Stimulated activated CD8-positive, alpha-beta memory T cell treated with anti-CD3 and anti-CD28 coated beads, Interleukin-7, amount 100 ng/mL, for 48 hours (primary cell): ENCODE data around the gene PIAS2.
"Not testable (repeated sequence)": the region's sequence is repeated elsewhere in the genome, so short reads cannot be mapped to it uniquely, and the experiment has no call there.

ENCODE experiments used
- DNase-seq, 2 donors: peaks; one replicate each; pipeline ENCODE4 v3.0.0-alpha.2; 2020; ENCODE audit warnings: low read depth in 1 of 2; ENCODE audit errors: extremely low read depth in 1 of 2

PIAS2 gene

DNA sequence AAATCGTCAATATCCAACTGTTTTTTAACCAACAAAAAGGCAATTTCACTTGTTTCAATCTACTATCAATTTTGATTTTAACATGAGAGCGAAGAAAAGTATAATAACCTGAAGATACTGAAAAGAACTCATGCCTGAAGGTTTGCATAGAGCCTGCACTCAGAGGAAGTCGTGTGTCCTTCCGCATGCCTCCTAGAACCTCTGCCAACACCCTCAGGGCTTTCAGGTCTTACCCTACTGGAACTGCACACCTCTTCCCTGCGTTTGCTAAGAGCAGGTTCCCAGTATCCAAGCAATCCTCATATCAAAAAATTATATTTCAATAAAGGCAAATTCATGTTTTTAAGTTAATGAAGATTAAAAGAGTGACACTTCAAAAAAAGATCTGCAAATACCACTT, 74.7 kb downstream of the PIAS2 start:
- DNase-seq = no peak

DNA sequence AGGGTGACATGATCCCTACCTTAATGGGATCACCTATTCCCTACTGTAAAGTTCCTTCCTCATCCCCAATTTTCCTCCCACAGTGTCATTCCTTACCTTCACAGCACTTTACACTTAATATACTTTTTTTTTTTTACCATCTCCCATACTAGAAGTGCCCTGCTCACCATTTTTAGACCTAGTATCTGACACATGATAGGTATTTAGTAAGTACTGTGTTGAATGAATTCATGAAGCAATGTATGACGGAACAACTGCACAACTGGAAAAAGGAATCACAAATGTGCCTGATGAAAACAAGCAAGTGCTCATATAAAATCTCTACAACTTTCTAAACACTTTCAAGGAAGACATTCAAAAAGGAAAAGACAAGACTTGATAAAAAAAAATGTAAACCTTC, 83.4 kb downstream of the PIAS2 start:
- DNase-seq = no peak

DNA sequence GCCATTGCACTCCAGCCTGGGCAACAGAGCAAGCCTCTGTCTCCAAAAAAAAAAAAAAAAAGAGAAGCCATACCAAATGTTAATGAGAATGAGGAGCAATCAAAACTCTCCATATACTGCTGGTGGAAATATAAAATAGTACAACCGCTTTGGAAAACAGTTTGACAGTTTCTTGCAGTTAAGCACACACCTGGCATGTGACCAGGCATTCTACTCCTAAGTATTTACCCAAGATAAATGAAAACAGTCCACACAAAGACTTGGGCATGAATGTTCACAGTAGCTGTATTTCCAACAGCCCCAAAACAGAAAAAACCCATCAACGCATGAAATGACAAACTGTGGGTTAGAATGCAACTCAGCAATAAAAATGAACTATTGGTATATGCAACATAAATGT, 84.5 kb downstream of the PIAS2 start:
- no peak for DNase-seq

DNA sequence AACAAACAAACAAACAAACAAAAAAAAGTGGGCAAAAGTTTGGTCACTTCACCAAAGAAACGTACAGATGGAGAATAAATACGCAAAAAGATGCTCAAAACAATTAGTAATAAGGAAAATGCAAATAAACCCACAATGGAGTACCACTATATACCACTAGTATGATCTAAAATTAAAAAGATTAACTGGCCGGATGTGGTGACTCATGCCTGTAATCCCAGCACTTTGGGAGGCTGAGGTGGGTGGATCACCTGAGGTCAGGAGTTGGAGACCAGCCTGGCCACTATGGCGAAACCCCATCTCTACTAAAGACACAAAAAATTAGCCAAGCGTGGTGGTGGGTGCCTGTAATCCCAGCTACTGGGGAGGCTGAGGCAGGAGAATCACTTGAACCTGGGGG, 84.9 kb downstream of the PIAS2 start:
- DNase-seq = not testable (repeated sequence)

DNA sequence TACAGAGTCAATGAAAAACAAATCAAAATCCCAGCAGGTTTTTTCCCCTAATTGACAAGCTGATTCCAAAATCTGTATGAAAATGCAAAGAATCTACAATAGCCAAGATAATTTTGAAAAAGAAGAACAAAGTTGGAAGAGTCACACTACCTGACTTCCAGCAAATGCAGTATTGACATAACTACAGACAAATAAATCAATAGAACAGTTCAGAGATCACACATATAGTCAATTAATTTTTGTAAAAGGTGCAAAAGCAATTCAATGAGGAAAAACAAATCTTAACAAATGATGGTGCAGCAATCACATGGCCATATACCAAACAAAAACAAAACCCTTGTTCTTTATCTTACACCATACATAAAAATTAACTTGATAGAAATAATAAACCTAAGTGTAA, 85.9 kb downstream of the PIAS2 start:
- DNase-seq = no peak

DNA sequence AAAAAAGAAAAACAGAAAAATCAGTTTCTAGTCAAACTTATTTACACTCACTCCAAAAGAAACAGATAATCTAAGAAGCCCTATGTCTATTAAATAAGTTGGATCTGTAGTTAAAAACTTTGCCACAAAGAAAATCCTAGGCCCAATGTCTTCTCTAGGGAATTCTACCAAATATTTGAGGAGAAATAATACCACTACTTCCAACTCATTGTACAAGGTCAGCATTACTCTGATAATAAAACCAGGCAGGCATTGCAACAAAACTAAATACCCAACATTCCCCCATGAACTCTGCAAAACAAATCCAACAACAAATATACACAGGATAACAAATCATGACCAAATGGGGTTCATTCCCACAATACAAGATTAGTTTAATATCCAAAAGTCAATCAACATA, 86.7 kb downstream of the PIAS2 start:
- no peak for DNase-seq

DNA sequence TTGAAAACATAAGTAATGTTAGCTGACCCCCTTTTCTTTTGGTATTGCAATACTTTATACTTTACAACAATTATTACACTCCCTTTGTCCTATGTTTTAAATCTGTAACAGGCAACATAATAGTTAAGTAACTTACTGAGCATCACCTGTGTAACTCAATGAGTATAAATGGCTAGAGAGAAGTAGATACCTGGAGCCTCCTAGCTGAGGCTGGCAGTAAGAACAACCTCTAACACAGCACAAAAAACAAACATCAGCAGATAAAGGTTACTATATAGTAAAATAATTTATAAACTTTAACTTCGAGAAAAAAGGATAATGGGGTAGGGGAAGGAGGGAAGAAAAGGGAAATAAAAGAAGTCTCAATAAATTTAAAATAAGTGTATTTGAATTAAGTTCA, 87.4 kb downstream of the PIAS2 start:
- no peak for DNase-seq

DNA sequence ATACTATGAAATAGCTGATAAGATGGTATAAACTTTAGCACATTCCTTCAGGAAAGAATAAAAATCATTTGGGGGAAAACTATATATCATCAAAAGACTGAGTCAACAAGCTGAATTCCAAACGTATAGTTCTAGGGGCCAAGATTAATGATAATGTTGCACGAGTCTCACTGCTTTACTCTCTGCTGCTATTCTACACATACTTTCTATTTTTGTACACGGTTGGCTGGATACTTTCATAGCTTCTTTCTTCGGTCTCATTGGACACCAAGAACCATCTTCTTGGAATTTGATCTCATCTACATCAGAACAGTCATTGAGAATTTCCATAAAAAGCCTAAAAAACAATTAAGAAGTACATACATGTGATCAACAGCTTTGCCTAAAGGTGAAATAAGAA, 87.8 kb downstream of the PIAS2 start:
- DNase-seq = no peak

DNA sequence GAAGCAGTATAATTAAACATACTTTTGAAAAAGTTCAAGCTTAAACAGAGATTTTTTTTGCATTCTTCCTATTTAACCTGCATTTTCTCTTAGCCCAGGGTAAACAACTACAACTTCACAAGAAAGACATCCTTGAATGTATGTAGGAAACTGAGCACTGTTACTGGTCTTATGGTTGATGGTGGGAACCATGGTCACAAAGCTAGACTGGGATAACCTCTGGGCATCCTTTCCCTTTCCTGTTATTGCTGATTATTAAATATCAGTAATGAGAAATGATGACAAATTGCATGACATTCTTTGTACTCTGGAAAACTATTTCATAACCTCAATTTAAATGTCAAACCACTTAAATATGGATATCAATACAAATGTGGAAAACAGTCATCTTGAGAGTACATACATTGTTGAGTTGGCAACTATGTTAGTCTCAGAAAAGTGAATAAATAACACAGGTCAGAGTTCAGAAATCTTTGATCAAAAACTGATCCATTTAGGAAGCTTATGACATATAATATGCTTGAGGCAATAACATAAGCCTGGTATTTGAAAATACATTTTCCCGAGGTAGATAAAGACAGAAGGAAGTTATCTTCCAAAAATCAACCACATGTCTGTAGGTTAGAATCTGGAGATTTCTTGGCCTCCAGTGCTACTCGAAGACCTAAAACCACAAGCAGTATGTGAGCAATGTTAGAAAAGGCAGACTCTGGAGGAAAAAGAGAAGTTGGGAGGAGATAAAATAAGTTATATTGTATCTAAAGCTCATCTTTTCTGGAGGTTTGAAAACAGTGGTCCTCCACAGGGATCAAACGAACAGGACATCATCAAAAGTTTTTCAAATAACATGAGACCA, 95.2 kb downstream of the PIAS2 start:
- no peak for DNase-seq

DNA sequence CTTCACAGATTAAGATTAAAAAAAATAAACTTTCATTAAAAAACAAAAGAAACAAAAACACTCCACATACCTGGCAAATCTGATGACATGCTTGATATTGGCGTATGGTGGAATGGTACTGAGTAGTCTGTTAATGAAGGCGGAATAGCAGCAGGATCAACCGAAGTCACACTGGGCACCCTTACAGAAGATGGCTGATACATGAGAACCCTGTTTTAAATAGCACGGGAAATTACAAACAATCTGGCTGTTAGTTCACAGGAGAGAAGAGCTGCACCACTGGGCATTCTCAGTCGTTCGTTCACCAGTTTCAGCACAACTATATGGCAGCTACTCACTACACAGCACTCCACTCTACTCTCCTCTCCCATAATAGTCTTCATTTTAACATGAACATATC, 96.4 kb downstream of the PIAS2 start:
- DNase-seq = no peak

DNA sequence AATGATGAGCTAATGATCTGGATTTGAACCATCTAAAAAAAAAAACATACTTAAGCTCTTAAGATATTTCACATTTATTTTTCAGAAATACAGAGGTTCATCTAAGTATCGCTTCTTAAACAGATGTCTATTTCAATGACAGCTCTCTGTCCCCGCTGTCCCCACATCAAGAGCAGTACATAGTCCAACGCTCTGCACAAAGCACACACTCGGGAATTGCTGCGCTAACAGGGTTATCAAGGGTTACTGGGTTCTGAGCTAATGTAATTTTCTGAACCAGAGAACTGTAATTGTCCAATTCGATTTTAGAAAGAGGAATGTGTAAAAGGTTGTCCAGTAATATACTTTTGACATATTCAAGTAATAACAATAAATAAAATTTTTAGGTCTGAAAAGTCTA, 101.6 kb downstream of the PIAS2 start:
- no peak for DNase-seq

DNA sequence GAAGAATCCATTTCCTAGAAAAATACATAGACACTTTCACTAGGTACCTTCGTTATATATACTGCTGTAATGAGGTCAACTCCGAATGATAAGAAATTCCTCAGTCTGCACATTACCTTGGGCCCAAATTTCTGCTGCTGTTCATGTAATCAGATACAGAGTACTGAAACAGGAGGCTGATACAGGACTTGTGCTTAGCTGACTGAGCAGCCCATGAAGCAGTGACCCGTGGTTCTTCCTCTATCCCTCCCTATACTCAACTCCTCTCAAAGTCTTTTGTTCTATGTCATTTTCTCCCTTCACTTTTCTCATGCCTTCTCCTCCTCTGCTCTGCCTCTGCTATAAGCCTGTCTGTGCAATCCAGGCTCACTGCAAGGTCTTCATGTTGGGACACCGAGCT, 102.9 kb downstream of the PIAS2 start:
- DNase-seq = no peak

DNA sequence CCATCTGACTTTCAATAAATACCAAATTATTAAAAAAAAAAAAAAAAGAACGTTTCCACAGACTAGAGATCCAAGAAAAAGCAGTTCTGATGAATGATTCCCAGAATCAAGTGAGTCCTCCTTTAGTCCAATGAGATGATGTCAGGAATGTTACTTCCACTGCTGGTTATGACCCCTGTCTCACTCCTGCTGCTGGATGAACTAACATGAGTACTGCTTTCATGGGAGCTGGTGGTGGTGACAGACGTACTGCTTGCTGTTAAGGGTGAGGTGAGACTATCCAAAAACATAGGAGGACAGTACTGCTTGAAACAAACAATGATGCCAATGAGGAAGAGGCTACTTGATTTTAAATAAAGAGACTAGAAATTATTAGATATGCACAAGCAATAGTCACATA, 105.0 kb downstream of the PIAS2 start:
- DNase-seq = no peak

DNA sequence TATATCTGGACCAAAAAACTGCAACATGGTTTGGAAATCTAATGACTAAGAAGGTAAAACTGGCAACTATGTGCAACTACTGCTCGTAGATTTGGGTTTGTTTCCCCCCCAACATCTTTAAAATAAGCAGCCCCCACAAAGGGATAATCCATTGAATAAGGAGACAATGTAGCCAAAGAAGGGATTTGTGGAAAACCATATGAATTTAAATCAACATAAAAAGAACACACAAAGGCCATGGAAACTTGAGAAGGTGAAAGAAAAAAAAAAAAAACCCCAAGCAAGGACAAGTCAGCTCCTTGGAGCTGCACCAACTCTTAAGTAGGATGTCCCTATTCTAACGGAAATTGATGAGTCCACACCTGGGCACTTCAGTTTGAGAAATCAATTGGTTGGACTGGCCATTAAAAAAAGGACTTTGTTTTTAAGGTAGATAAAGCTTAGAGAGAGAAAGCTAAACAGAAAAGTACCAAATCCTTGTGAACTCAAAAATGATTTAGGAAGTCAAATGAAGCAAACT, 106.8 kb downstream of the PIAS2 start:
- DNase-seq = no peak

DNA sequence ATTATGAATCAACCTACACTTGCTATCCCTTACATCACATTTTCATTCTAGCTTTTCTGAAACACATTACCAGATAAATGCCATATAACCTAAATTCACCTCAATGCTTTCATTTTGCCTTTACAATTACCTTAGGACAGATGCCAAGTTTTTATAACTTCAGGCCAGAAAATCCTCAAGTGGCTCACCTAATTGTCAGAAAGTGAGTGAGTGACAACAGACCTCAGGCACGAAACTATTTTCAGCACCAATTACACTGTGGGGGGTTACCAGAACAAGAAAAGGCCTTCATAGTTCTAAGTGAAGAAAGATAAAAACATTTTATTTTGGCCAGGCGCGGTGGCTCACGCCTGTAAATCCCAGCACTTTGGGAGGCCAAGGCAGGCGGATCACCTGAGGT, 108.2 kb downstream of the PIAS2 start:
- no peak for DNase-seq

DNA sequence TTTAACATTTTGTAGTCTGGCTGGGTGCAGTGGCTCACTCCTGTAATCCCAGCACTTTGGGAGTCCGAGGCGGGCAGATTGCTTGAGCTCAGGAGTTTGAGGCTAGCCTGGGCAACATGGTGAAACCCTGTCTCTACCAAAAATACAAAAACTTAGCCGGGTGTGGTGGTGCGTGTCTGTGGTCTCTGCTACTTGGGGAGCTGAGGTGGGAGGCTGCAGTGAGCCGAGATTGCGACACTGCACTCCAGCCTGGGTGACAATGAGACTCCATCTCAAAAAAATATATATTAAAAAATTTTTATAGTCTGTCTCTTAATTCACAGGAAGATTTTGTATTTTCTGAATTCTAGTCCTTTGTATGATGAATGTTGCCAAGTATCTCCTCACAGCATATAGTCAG, 121.4 kb downstream of the PIAS2 start:
- not testable (repeated sequence) for DNase-seq

DNA sequence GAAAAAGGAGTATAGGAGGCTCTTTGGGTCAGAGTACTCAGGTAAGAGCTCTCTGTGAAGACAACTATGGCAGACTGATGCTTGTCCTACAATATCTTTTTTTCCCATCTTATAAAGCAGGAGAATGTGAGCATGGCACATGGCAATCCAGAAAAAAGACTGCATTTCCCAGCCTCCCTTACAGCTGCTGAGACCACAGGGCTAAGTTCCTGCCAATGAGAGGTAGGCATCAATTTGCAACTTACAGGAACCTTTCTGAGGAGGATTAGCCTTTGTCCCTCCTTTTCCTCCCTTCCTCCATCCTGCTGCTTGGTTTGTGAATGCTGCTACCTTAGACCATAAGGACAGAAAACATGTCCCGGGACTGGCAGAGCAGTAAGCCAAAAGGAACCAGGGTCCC, 122.7 kb downstream of the PIAS2 start:
- no peak for DNase-seq

DNA sequence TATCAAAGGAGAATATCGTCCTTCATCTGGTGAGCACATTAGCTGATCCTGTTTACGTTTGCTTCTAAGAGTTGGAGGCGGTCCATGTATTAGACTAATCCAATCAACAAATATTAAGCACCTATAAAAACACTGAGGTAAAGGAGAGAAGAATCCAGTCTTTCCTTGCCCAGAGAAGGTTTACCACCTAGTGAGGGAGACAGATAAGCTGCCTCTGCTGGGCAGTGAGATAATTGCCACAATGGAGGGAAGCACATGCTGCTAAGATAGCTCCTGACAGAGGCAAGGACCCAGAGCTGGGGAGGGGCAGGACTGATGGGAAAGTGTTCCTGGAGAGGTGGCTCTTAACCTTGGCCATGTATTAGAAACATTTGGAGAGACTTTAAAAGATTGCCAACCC, 123.7 kb downstream of the PIAS2 start:
- DNase-seq = no peak

DNA sequence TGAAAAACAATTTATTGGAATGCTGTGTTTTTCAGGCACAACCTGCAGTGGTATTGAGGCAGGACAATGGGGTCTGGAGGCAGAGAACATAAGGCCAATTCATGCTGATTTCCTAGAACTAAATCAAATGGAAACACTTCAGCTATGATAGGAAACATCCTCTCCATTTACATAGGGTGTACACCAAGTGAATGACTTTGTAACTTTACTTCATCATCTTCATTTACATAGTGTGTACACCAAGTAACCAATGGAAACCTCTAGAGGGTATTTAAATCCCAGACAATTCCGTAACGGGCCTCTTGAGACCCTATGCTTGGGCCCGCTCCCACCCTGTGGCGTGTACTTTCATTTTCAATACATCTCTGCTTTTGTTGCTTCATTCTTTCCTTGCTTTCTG, 128.2 kb downstream of the PIAS2 start:
- no peak for DNase-seq

DNA sequence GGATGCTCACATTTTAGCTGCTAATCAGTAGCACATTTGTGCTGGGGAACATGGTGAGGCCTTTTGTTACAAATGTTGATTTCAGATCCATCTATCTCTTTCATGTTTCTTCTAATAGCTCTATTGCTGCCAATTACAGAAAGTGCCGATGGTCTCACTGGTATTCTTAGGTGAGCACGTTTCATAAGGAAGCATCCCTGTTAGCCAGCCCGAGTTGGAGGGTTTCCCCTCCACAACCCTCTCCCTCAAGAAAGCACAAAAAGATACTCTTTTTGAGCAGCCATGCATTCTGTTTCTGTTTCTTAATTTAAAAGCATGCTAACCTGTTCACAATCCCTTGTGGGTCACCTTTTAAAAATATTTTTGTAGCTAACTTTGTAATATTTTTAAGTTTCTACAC, 129.6 kb downstream of the PIAS2 start:
- no peak for DNase-seq

DNA sequence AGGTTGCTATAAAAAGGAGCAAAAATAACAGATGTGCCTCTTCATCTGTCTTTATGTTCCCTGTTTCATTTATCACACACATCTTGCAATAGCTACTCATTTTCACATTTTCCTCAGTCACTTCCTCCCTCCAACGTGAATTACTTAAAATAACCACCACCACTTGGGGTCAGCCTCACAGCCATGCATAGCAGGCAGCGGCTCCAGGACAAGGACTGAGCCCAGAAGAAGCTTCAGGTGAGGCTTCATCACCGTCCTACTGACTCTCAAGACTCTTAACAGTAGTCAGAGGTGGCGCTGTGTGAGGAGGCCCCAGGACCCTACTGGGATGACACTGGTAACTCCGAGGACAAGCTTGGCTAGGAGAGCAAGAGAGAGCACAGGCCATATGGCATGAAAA, 144.9 kb downstream of the PIAS2 start:
- no peak for DNase-seq

DNA sequence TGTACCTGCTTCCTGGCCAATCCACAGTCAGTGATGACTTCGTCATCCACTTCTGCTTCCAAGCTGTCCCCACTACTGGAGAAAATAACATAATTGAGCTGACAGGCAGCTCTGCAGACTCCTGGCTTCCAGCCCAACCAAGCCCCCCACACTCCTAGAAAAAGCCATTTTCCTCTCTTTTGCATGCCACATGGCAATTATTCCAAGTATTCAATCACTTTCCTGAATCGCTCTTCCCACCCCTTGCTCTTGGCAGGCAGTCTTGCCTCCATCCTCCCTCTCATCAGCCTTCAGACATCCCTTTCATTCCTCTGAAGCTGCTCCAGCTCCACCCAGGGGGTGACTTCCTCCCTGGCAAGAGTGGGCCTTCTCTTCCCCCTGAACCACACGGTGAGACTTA, 146.2 kb downstream of the PIAS2 start:
- DNase-seq = no peak

DNA sequence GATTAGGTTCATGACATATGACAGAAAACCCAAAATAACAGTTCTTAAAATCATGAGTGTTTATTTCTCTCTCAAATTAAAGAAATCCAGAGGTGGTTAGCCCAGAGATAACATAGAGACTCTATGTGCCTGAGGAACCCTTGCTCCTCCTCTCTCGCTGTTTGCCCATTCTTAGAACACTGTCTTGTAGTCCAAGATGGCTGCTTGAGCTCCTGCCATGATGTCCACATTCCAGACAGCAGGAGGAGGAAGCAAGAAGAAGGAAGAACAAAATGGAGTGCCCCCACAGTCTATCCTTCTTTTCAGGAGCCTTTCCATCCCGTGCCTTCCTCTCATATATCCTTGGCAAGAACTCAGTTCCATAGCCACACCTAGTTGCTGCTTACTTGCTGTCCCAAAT, 146.6 kb downstream of the PIAS2 start:
- DNase-seq = no peak
